ENCODE data around the gene BCAS3.

The BCAS3 gene

GRCh38 chr17:60766778-60767190 lies 89.1 kb downstream of the BCAS3 start:
- TF ChIP-seq RAD21 (IDR thresholded peaks at IDR 0.05; ENCODE audit: low read depth) = no peak
- no peak for TF ChIP-seq YY1 (IDR thresholded peaks at IDR 0.05; ENCODE audit: low read depth)
- TF ChIP-seq ZBTB7A (IDR thresholded peaks at IDR 0.05; ENCODE audit: low read depth) = no peak
- TF ChIP-seq REST (IDR thresholded peaks at IDR 0.05; ENCODE audit: low read depth) = no peak
- TF ChIP-seq EGR1 (IDR thresholded peaks at IDR 0.05) = no peak

DNA sequence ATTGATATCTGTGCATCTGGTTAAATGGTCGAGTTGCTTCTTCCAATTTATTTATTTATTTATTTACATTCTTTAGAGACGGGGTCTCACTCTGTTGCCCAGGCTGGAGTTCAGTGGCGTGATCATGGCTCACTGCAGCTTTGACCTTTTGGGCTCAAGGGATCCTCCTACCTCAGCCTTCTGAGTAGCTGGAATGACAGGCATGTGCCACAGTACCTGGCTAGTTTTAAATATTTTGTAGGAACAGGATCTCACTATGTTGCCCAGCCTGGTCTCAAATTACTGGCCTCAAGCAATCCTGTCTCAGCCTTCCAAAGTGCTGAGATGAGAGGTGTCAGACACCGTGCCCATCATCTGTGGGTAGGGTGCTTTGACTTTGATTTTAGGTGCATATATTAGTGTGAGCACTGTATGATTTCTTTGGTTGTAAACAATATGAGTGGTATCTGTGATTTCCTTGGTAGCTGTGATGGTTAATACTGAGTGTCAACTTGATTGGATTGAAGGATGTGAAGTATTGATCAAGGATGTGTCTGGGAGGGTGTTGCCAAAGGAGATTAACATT lies 90.2 kb downstream of the BCAS3 start:
- TF ChIP-seq CEBPB (IDR thresholded peaks at IDR 0.05) (no peak), CREB1 (IDR thresholded peaks at IDR 0.05; ENCODE audit: low read depth) (no peak), EP300 (IDR thresholded peaks at IDR 0.05; ENCODE audit: borderline replicate concordance) (no peak), MAX (IDR thresholded peaks at IDR 0.05) (no peak), TCF12 (IDR thresholded peaks at IDR 0.05; ENCODE audit: low read depth) (no peak), ZBTB7A (IDR thresholded peaks at IDR 0.05; ENCODE audit: low read depth) (no peak), NFIC (IDR thresholded peaks at IDR 0.05) (no peak), RAD21 (IDR thresholded peaks at IDR 0.05; ENCODE audit: low read depth) (no peak), REST (IDR thresholded peaks at IDR 0.05; ENCODE audit: low read depth) (no peak), TEAD4 (IDR thresholded peaks at IDR 0.05) (no peak), USF1 (IDR thresholded peaks at IDR 0.05) (no peak)

- TF ChIP-seq FOXM1 (IDR thresholded peaks at IDR 0.05; ENCODE audit: borderline replicate concordance, low read depth) (no peak), ZBTB7A (IDR thresholded peaks at IDR 0.05; ENCODE audit: low read depth) (no peak), TEAD4 (IDR thresholded peaks at IDR 0.05) (no peak), CEBPB (IDR thresholded peaks at IDR 0.05) (no peak), EP300 (IDR thresholded peaks at IDR 0.05; ENCODE audit: borderline replicate concordance) (no peak), RAD21 (IDR thresholded peaks at IDR 0.05; ENCODE audit: low read depth) (no peak), USF1 (IDR thresholded peaks at IDR 0.05) (no peak), TCF12 (IDR thresholded peaks at IDR 0.05; ENCODE audit: low read depth) (no peak), YY1 (IDR thresholded peaks at IDR 0.05; ENCODE audit: low read depth) (no peak), TAF1 (IDR thresholded peaks at IDR 0.05; ENCODE audit: low read depth) (no peak), CREB1 (IDR thresholded peaks at IDR 0.05; ENCODE audit: low read depth) (no peak), REST (IDR thresholded peaks at IDR 0.05; ENCODE audit: low read depth) (no peak), EGR1 (IDR thresholded peaks at IDR 0.05) (no peak), NFIC (IDR thresholded peaks at IDR 0.05) (no peak), MAX (IDR thresholded peaks at IDR 0.05) (no peak)
These were observed 91.7 kb downstream of the BCAS3 start for GRCh38 chr17:60769327-60769726.

GRCh38 chr17:60770946-60771422 lies 93.3 kb downstream of the BCAS3 start:
- TF ChIP-seq USF1 (IDR thresholded peaks at IDR 0.05) = no peak
- TF ChIP-seq NFIC (IDR thresholded peaks at IDR 0.05) = no peak
- TF ChIP-seq CREB1 (IDR thresholded peaks at IDR 0.05; ENCODE audit: low read depth) = no peak
- TF ChIP-seq TEAD4 (IDR thresholded peaks at IDR 0.05) = no peak
- TF ChIP-seq REST (IDR thresholded peaks at IDR 0.05; ENCODE audit: low read depth) = no peak
- no peak for TF ChIP-seq YY1 (IDR thresholded peaks at IDR 0.05; ENCODE audit: low read depth)
- no peak for TF ChIP-seq ZBTB7A (IDR thresholded peaks at IDR 0.05; ENCODE audit: low read depth)
- no peak for TF ChIP-seq TCF12 (IDR thresholded peaks at IDR 0.05; ENCODE audit: low read depth)
- TF ChIP-seq EGR1 (IDR thresholded peaks at IDR 0.05) = no peak
- no peak for TF ChIP-seq RAD21 (IDR thresholded peaks at IDR 0.05; ENCODE audit: low read depth)
- no peak for TF ChIP-seq MAX (IDR thresholded peaks at IDR 0.05)
- TF ChIP-seq CEBPB (IDR thresholded peaks at IDR 0.05) = no peak
- TF ChIP-seq EP300 (IDR thresholded peaks at IDR 0.05; ENCODE audit: borderline replicate concordance) = no peak
- TF ChIP-seq TAF1 (IDR thresholded peaks at IDR 0.05; ENCODE audit: low read depth) = no peak
- TF ChIP-seq FOXM1 (IDR thresholded peaks at IDR 0.05; ENCODE audit: borderline replicate concordance, low read depth) = no peak

Data from Ishikawa (cell line).